GM23338 (cell line): ENCODE data around the gene MLXIPL. TPM values are rescaled to one million over a fixed set of nuclear protein-coding genes. Genes with fewer than 3 reads are reported as not detected.

Experiments
- ATAC-seq: fragments of 200-7000 bp; cut with Tn5 transposase; 3 replicates; pipeline ENCODE4 v1.9.1; 2020
- DNase-seq: peaks from one replicate; pipeline ENCODE4 v3.0.0-alpha.2; 2015; ENCODE audit warnings: low spot score
- H2AFZ ChIP-seq: fragments of 200-600 bp; sonication (generic); 2 replicates; pipeline ENCODE4 v1.8.0; 2016; ENCODE audit warnings: antibody characterized with exemption, mild to moderate bottlenecking, moderate library complexity
- H3F3A ChIP-seq: fragments of 200-600 bp; sonication (generic); replicated peaks from 2 replicates; pipeline ENCODE4 v1.8.0; 2017; ENCODE audit warnings: antibody characterized with exemption, mixed run types, low read depth
- H3K27ac ChIP-seq: fragments of 200-600 bp; sonication (generic); 2 replicates; pipeline ENCODE4 v1.6.1; 2016; ENCODE audit warnings: low read depth
- H3K27me3 ChIP-seq: fragments of 200-600 bp; sonication (generic); 2 replicates; pipeline ENCODE4 v1.8.0; 2016; ENCODE audit warnings: mild to moderate bottlenecking, mixed run types, moderate library complexity; ENCODE audit not compliant: insufficient read depth
- H3K36me3 ChIP-seq: fragments of 200-600 bp; sonication (generic); 2 replicates; pipeline ENCODE4 v1.8.0; 2016; ENCODE audit warnings: mild to moderate bottlenecking; ENCODE audit not compliant: insufficient read depth
- H3K4me1 ChIP-seq: fragments of 200-600 bp; sonication (generic); 2 replicates; pipeline ENCODE4 v1.8.0; 2016; ENCODE audit warnings: mild to moderate bottlenecking, moderate library complexity; ENCODE audit not compliant: insufficient read depth
- H3K4me2 ChIP-seq: fragments of 200-600 bp; sonication (generic); 2 replicates; pipeline ENCODE4 v1.7.1; 2017; ENCODE audit warnings: mixed run types
- H3K4me3 ChIP-seq: fragments of 200-600 bp; sonication (generic); 2 replicates; pipeline ENCODE4 v1.6.1; 2016; ENCODE audit warnings: mixed run types
- H3K79me2 ChIP-seq: fragments of 200-600 bp; sonication (generic); replicated peaks from 2 replicates; pipeline ENCODE4 v1.8.0; 2017; ENCODE audit warnings: mild to moderate bottlenecking; ENCODE audit not compliant: insufficient read depth
- H3K9me2 ChIP-seq: fragments of 200-600 bp; sonication (generic); 2 replicates; pipeline ENCODE4 v1.8.0; 2017; ENCODE audit not compliant: insufficient read depth
- H4K20me1 ChIP-seq: fragments of 200-600 bp; sonication (generic); replicated peaks from 2 replicates; pipeline ENCODE4 v1.8.0; 2017; ENCODE audit warnings: mild to moderate bottlenecking; ENCODE audit not compliant: insufficient read depth
- H3K27ac Mint-ChIP-seq: 2 replicates; pipeline ENCODE4 v1.8.0; 2020; ENCODE audit warnings: inconsistent platforms, mild to moderate bottlenecking, moderate library complexity, mixed read lengths
- H3K27me3 Mint-ChIP-seq: 3 replicates; pipeline ENCODE4 v1.8.0; 2022; ENCODE audit warnings: low read depth, mild to moderate bottlenecking, moderate library complexity, mixed read lengths, inconsistent platforms; ENCODE audit not compliant: insufficient read depth, poor library complexity
- H3K36me3 Mint-ChIP-seq: 3 replicates; pipeline ENCODE4 v1.8.0; 2021; ENCODE audit warnings: low read depth, mild to moderate bottlenecking, inconsistent platforms, moderate library complexity, mixed read lengths
- H3K4me1 Mint-ChIP-seq: 3 replicates; pipeline ENCODE4 v1.8.0; 2020; ENCODE audit warnings: mild to moderate bottlenecking, inconsistent platforms, mixed read lengths
- H3K4me3 Mint-ChIP-seq: 3 replicates; pipeline ENCODE4 v1.8.0; 2021; ENCODE audit warnings: moderate library complexity, mild to moderate bottlenecking, inconsistent platforms, mixed read lengths
- H3K9me3 Mint-ChIP-seq: 3 replicates; pipeline ENCODE4 v1.8.0; 2020; ENCODE audit warnings: moderate library complexity, mild to moderate bottlenecking, inconsistent platforms, mixed read lengths
- CREB1 ChIP-seq: fragments of 250-450 bp; sonication (Bioruptor Pico); IDR thresholded peaks from 2 replicates; pipeline ENCODE4 v1.5.0; 2020; ENCODE audit warnings: low read depth, mild to moderate bottlenecking, moderate library complexity
- CTCF ChIP-seq, 2 experiments: fragments of 200-600 bp in 1 of 2; sonication (generic) in 1 of 2; conservative IDR thresholded peaks; 2 replicates each; pipeline versions ENCODE4 v1.5.1 to v1.6.1; 2016 to 2017; ENCODE audit warnings: antibody characterized with exemption in 2 of 2, low read depth in 2 of 2, mild to moderate bottlenecking in 2 of 2, moderate library complexity in 1 of 2
- EZH2 ChIP-seq: fragments of 200-600 bp; sonication (generic); IDR thresholded peaks from one replicate; pipeline ENCODE4 v1.8.0; 2017; ENCODE audit warnings: antibody characterized with exemption, mild to moderate bottlenecking, low read depth; ENCODE audit not compliant: unreplicated experiment
- EZH2phosphoT487 ChIP-seq: fragments of 200-600 bp; sonication (generic); IDR thresholded peaks from one replicate; pipeline ENCODE4 v1.8.1; 2018; ENCODE audit warnings: antibody characterized with exemption; ENCODE audit not compliant: unreplicated experiment
- JUNB ChIP-seq: IDR thresholded peaks from one replicate; pipeline ENCODE4 v1.6.1; 2016; ENCODE audit warnings: antibody characterized with exemption; ENCODE audit not compliant: unreplicated experiment
- ZNF331 ChIP-seq: fragments of 250-450 bp; sonication (Bioruptor Pico); IDR thresholded peaks from 2 replicates; pipeline ENCODE4 v1.5.0; 2020; ENCODE audit warnings: low read depth, mild to moderate bottlenecking, moderate library complexity
- ZNF462 ChIP-seq: fragments of 250-450 bp; sonication (Bioruptor Pico); IDR thresholded peaks from 2 replicates; pipeline ENCODE4 v1.5.0; 2020; ENCODE audit warnings: mild to moderate bottlenecking, moderate library complexity
- polyA plus RNA-seq: library from polyadenylated mRNA; unstranded; fragments of >200 nt; fragmentation: Nextera tagmentation; extraction: Ambion mirVana; gene quantifications from 2 replicates; pipeline ENCODE4 v1.2.1, GENCODE V29; 2016
- total RNA-seq: library from RNA; depleted of rRNA; stranded (reverse); fragments of >200 nt; shearing (Covaris generic); gene quantifications from 2 replicates; pipeline ENCODE4 v1.2.3, GENCODE V29; 2014
- TF ChIP-seq, protein P1 (sequence below): IDR thresholded peaks from one replicate; pipeline ENCODE4 v1.6.1; 2018; ENCODE audit warnings: antibody characterized with exemption; ENCODE audit not compliant: unreplicated experiment

Gene MLXIPL
- total and polyA plus RNA-seq, 2 experiments from 2014 or later, result 13.7 to 25.7 TPM

GRCh38 chr7:73622527-73622908 is 1.8 kb downstream of the MLXIPL start:
- peak overlapping the region; percentile 86 for H3K4me3 Mint-ChIP-seq
- H3K36me3 Mint-ChIP-seq, result no peaks in the 10 kb centered on the region; the same call in 2 of the 3 replicates

More at GRCh38 chr7:73622527-73622908, 1.8 kb downstream of the MLXIPL start:
- Histone ChIP-seq H3K4me2 (peak overlapping the region; percentile 97), H3K79me2 (no peaks in the 10 kb centered on the region), H3K9me2 (no peaks in the 10 kb centered on the region), H4K20me1 (no peaks in the 10 kb centered on the region), H2AFZ (0 out of 2 replicates have a peak overlapping the region, but pooled peaks have one; percentile 84), H3K27me3 (peaks cover 13% of the 10 kb centered on the region), H3F3A (no peaks in the 10 kb centered on the region), H3K4me3 (peak overlapping the region; percentile 83), H3K36me3 (no peaks in the 10 kb centered on the region), H3K4me1 (0 out of 2 replicates have a peak, but pooled peaks cover 8% of the 10 kb centered on the region), H3K27ac (no peak overlapping the region)
- peaks cover 23% of the 10 kb centered on the region for H3K27me3 Mint-ChIP-seq
- H3K27ac Mint-ChIP-seq, result no peak overlapping the region
- no peak for TF ChIP-seq CTCF (conservative IDR thresholded peaks at IDR 0.05; ENCODE audit: low read depth in 2 of 2)
- TF ChIP-seq EZH2phosphoT487, result no peak
- TF ChIP-seq JUNB, result no peak
- TF ChIP-seq, protein P1, sequence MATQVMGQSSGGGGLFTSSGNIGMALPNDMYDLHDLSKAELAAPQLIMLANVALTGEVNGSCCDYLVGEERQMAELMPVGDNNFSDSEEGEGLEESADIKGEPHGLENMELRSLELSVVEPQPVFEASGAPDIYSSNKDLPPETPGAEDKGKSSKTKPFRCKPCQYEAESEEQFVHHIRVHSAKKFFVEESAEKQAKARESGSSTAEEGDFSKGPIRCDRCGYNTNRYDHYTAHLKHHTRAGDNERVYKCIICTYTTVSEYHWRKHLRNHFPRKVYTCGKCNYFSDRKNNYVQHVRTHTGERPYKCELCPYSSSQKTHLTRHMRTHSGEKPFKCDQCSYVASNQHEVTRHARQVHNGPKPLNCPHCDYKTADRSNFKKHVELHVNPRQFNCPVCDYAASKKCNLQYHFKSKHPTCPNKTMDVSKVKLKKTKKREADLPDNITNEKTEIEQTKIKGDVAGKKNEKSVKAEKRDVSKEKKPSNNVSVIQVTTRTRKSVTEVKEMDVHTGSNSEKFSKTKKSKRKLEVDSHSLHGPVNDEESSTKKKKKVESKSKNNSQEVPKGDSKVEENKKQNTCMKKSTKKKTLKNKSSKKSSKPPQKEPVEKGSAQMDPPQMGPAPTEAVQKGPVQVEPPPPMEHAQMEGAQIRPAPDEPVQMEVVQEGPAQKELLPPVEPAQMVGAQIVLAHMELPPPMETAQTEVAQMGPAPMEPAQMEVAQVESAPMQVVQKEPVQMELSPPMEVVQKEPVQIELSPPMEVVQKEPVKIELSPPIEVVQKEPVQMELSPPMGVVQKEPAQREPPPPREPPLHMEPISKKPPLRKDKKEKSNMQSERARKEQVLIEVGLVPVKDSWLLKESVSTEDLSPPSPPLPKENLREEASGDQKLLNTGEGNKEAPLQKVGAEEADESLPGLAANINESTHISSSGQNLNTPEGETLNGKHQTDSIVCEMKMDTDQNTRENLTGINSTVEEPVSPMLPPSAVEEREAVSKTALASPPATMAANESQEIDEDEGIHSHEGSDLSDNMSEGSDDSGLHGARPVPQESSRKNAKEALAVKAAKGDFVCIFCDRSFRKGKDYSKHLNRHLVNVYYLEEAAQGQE, result no peak
- no peak for TF ChIP-seq EZH2
- no peak for TF ChIP-seq ZNF331 (CRISPR knock-in tag)
- no peak for TF ChIP-seq CREB1
- no peak for TF ChIP-seq ZNF462
- no peaks in the 10 kb centered on the region; the same call in 2 of the 3 replicates for H3K9me3 Mint-ChIP-seq
- DNase-seq, result no peak
- H3K4me1 Mint-ChIP-seq, result peaks cover 2% of the 10 kb centered on the region; the same call in 2 of the 3 replicates
- ATAC-seq, result no peak
